Upper lobe of left lung (tissue), 4 donors: ENCODE measurements around the gene SELENOP.

Experiments used
- CTCF ChIP-seq, 6 experiments: fragments of 450-650 bp in 4 of 6; fragments of 200-600 bp in 2 of 6; sonication (generic) in 2 of 6; IDR thresholded peaks; one replicate each; pipeline ENCODE4 v1.5.1; 2016 to 2019; ENCODE audit warnings: antibody characterized with exemption in 6 of 6
- POLR2A ChIP-seq, 4 donors: fragments of 450-650 bp; IDR thresholded peaks; one replicate each; pipeline ENCODE4 v1.5.1; 2016 to 2017; ENCODE audit warnings: antibody characterized with exemption in 4 of 4, mild to moderate bottlenecking in 2 of 4
- POLR2AphosphoS5 ChIP-seq, 2 donors: sonication (generic); formaldehyde crosslinking; IDR thresholded peaks; one replicate each; pipeline ENCODE4 v1.5.1; 2017; ENCODE audit warnings: antibody characterized with exemption in 2 of 2

- TF ChIP-seq POLR2AphosphoS5 (IDR thresholded peaks at IDR 0.05) (no peak), CTCF (IDR thresholded peaks at IDR 0.05) (no peak), POLR2A (IDR thresholded peaks at IDR 0.05) (no peak)
These were observed 30.1 kb downstream of the SELENOP start for GRCh38 chr5:42781584-42781983.
